Measurements from ENCODE around the gene LDLRAD4.

The LDLRAD4 gene

DNA sequence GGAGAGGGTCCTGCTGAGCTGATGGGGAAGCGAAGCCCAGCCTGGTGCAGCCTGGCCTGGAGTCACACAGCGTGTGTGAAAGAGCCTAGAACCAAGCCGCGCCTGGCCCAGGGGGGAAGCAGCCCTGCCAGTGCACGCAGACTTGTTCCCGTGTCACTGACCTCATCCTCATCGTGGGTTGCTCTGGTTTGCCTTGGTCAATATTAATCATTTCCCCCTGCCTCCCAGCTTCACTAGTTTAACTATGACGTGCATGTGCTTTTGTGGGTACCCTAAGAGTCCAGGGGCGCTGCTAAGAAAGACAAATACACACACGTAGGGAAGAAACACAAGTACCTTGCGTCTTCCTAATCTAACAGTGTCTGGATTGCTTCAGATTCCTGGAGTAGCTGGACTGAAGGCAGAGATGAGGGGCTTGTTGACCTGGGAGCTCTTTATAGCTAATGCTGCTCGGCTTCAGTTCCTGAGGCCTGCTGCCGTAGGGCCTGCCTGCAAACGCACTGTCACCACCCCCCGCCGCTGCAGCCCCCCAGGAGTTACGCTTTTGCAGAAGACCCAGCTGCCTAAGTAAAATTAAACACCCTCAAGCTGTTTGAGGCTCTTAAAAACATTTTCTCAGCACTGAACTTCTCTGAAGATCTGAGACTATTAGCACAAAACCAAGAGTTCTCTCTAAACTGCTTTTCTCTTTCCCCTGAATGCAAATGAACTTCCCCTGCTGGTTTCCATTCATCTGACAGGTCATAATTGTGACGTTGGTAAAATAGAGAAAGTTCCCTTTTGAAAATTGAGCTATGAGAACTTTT is 348.6 kb downstream of the LDLRAD4 start:
- peaks cover 0 to 9% of the 10 kb centered on the region in 2 donors for H3K4me1 ChIP-seq (ENCODE audit: control insufficient read depth in 1 of 2, insufficient read depth in 2 of 2, low read length in 2 of 2)
- H3K27ac ChIP-seq (ENCODE audit: low read depth, low read length): peak overlapping the region; percentile 15
- no peak overlapping the region for H3K4me3 ChIP-seq (ENCODE audit: low read depth in 1 of 2, low read length in 2 of 2)

DNA sequence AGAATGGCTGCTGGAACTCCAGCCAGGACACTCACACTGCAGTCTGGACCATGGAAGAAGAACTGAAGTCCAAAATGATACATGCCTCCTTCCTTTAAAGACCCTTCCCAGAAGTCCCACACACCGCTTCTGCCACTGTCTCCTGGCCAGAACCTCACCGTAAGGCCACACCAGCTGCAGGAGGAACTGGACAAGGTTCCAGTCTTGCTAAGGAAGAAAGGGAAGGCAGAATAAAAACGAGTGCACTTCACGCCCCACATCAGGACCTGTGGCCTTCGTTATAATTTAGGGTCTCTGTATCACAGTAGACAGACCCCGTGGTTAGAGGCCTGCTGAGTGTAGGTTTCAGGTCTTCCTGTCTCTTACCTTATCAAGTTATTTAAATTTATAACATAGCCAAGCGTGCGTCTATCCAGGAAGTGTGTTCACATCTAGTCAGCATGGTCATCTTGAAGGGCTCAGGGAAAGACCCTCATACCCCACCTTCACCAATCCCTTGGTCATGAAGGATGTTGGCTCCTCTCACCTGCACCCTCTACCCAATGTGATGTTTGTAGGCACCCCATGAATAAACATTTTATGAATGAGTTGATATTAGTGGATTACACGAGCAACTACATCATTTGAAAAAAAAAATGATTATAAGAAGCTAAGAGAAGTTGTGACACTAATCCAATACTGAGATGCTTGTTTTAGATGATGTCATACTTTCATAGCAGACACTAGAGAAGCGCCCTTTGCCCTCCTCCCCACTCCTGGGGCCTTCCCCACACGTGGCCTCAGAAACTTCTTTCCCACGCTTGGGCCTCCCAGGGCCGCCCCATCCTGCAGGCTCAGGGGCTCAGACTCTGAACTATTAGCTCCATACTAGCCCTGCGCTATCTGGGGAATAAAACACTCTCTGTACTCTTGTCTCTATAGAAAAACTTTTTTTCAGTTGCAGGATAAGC is 350.2 kb downstream of the LDLRAD4 start:
- no peak overlapping the region for H3K27ac ChIP-seq (ENCODE audit: low read depth, low read length)
- H3K36me3 ChIP-seq (ENCODE audit: control insufficient read depth in 1 of 2, insufficient read depth in 2 of 2, low read length in 2 of 2): no peaks in the 10 kb centered on the region
- H3K4me3 ChIP-seq (ENCODE audit: low read depth in 1 of 2, low read length in 2 of 2): no peak overlapping the region
- no peaks in the 10 kb centered on the region for H3K27me3 ChIP-seq (ENCODE audit: control insufficient read depth in 1 of 2, insufficient read depth in 2 of 2, low read length in 2 of 2)
- H3K4me1 ChIP-seq (ENCODE audit: control insufficient read depth in 1 of 2, insufficient read depth in 2 of 2, low read length in 2 of 2): peaks cover 0 to 9% of the 10 kb centered on the region in 2 donors
- no peaks in the 10 kb centered on the region for H3K9me3 ChIP-seq (ENCODE audit: control insufficient read depth in 1 of 2, low read length in 2 of 2)
- no peak overlapping the region for H3K9ac ChIP-seq (ENCODE audit: low read depth in 1 of 2, low read length in 2 of 2)

More for the DNA sequence above, 348.6 kb downstream of the LDLRAD4 start:
- Histone ChIP-seq H3K9ac (ENCODE audit: low read depth in 1 of 2, low read length in 2 of 2) (no peak overlapping the region), H3K27me3 (ENCODE audit: control insufficient read depth in 1 of 2, insufficient read depth in 2 of 2, low read length in 2 of 2) (no peaks in the 10 kb centered on the region), H3K36me3 (ENCODE audit: control insufficient read depth in 1 of 2, insufficient read depth in 2 of 2, low read length in 2 of 2) (no peaks in the 10 kb centered on the region), H3K9me3 (ENCODE audit: control insufficient read depth in 1 of 2, low read length in 2 of 2) (no peaks in the 10 kb centered on the region)

DNA sequence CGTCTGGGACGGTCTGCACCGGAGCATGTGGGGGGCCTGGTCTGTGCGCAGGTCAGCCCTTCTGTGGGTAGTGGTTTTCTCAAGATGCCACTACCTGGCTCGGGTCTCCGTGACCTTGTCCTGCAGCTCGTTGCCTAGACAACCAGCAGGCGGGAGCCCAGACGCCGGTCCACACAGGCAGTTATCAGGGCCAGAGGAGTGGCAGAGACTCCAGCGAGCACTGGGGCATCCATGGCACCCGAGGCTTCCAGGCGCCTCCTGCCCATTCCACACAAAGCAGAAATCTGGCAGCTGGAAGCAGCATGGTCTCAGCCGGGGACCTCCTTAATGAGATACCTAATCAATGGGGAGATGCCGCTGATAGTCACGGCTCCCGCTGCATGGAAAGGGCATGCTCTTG is 351.7 kb downstream of the LDLRAD4 start:
- H3K27me3 ChIP-seq (ENCODE audit: control insufficient read depth in 1 of 2, insufficient read depth in 2 of 2, low read length in 2 of 2): no peaks in the 10 kb centered on the region
- H3K4me1 ChIP-seq (ENCODE audit: control insufficient read depth in 1 of 2, insufficient read depth in 2 of 2, low read length in 2 of 2): peaks cover 0 to 9% of the 10 kb centered on the region in 2 donors
- no peaks in the 10 kb centered on the region for H3K9me3 ChIP-seq (ENCODE audit: control insufficient read depth in 1 of 2, low read length in 2 of 2)
- no peak overlapping the region for H3K27ac ChIP-seq (ENCODE audit: low read depth, low read length)
- no peak overlapping the region for H3K9ac ChIP-seq (ENCODE audit: low read depth in 1 of 2, low read length in 2 of 2)
- H3K36me3 ChIP-seq (ENCODE audit: control insufficient read depth in 1 of 2, insufficient read depth in 2 of 2, low read length in 2 of 2): no peaks in the 10 kb centered on the region
- H3K4me3 ChIP-seq (ENCODE audit: low read depth in 1 of 2, low read length in 2 of 2): no peak overlapping the region

DNA sequence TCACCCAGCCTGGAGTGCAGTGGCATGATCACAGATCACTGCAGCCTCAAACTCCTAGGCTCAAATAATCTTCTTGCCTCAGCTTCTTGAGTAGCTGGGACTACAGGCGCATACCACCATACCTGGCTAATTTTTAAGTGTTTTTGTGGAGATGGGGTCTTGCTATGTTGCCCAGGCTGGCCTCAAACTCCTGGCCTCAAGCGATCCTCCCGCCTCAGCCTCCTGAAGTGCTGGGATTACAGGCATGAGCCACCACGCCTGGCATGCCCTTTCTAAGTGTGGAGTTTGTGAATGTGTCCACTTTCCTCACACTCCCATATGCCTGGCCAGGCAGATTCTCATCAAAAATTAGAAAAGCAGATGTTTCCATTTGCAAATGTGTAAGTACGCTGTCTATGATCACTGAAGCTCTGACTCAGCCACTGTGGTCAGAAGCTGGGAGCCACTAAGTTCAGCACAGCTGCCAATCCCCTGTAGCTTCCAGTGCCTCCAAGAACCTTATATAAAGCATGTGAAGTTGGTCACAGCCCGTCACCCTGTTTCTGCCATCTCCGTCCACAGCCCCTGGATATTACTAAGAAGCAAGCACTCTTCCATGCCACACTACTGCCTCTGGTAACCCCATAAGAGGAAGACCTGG is 352.4 kb downstream of the LDLRAD4 start:
- H3K9me3 ChIP-seq (ENCODE audit: control insufficient read depth in 1 of 2, low read length in 2 of 2): no peaks in the 10 kb centered on the region
- H3K4me3 ChIP-seq (ENCODE audit: low read depth in 1 of 2, low read length in 2 of 2): no peak overlapping the region
- no peaks in the 10 kb centered on the region for H3K27me3 ChIP-seq (ENCODE audit: control insufficient read depth in 1 of 2, insufficient read depth in 2 of 2, low read length in 2 of 2)
- H3K36me3 ChIP-seq (ENCODE audit: control insufficient read depth in 1 of 2, insufficient read depth in 2 of 2, low read length in 2 of 2): no peaks in the 10 kb centered on the region
- no peak overlapping the region for H3K27ac ChIP-seq (ENCODE audit: low read depth, low read length)
- no peak overlapping the region for H3K9ac ChIP-seq (ENCODE audit: low read depth in 1 of 2, low read length in 2 of 2)
- H3K4me1 ChIP-seq (ENCODE audit: control insufficient read depth in 1 of 2, insufficient read depth in 2 of 2, low read length in 2 of 2): peaks cover 0 to 9% of the 10 kb centered on the region in 2 donors

DNA sequence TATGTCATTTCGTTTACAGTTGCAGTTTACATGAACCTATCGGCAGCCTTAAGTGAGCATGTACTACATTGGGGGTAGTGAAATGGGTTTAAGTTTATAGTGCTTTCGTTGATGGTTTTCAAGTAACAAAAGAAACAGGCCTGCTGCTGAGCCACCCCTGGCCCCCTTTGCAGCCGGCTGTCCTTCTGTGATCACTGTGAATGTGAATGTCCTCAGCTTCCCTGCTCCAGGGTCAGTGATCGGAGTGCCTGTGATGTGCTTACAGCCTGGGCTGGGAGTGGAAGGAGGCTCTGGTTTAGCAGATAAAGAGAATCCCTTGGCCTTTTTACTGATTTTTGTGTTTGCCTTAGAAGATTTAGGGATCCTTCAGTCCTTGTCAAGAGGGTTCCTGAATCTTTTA is 353.6 kb downstream of the LDLRAD4 start:
- Histone ChIP-seq H3K9ac (ENCODE audit: low read depth in 1 of 2, low read length in 2 of 2) (no peak overlapping the region), H3K4me3 (ENCODE audit: low read depth in 1 of 2, low read length in 2 of 2) (no peak overlapping the region)

DNA sequence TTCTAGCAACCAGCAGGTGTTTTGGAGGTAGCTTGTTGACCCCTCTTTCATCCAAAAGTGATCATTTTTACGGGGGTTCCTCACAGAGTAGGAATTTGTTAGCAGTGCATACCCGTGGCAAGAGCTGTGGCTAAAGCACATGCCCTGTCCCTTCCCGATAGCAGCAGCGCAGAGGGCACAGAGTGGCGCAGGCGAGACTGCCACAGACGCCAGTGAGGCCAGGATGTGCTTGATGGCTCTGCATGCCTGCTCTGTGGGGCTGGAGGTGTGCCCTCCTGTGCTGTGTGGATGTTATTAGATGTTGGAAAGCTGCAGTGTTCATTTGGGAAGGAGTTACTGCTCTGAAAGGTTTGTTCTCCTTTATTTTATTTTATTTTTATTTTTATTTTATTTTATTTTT is 354.2 kb downstream of the LDLRAD4 start:
- H3K4me1 ChIP-seq (ENCODE audit: control insufficient read depth in 1 of 2, insufficient read depth in 2 of 2, low read length in 2 of 2): peaks cover 0 to 9% of the 10 kb centered on the region in 2 donors
- no peaks in the 10 kb centered on the region for H3K36me3 ChIP-seq (ENCODE audit: control insufficient read depth in 1 of 2, insufficient read depth in 2 of 2, low read length in 2 of 2)
- H3K27ac ChIP-seq (ENCODE audit: low read depth, low read length): no peak overlapping the region
- no peak overlapping the region for H3K4me3 ChIP-seq (ENCODE audit: low read depth in 1 of 2, low read length in 2 of 2)
- no peak overlapping the region for H3K9ac ChIP-seq (ENCODE audit: low read depth in 1 of 2, low read length in 2 of 2)
- no peaks in the 10 kb centered on the region for H3K27me3 ChIP-seq (ENCODE audit: control insufficient read depth in 1 of 2, insufficient read depth in 2 of 2, low read length in 2 of 2)
- no peaks in the 10 kb centered on the region for H3K9me3 ChIP-seq (ENCODE audit: control insufficient read depth in 1 of 2, low read length in 2 of 2)

More for the DNA sequence above, 353.6 kb downstream of the LDLRAD4 start:
- Histone ChIP-seq H3K27ac (ENCODE audit: low read depth, low read length) (no peak overlapping the region), H3K4me1 (ENCODE audit: control insufficient read depth in 1 of 2, insufficient read depth in 2 of 2, low read length in 2 of 2) (peaks cover 0 to 10% of the 10 kb centered on the region in 2 donors), H3K27me3 (ENCODE audit: control insufficient read depth in 1 of 2, insufficient read depth in 2 of 2, low read length in 2 of 2) (no peaks in the 10 kb centered on the region), H3K9me3 (ENCODE audit: control insufficient read depth in 1 of 2, low read length in 2 of 2) (no peaks in the 10 kb centered on the region), H3K36me3 (ENCODE audit: control insufficient read depth in 1 of 2, insufficient read depth in 2 of 2, low read length in 2 of 2) (no peaks in the 10 kb centered on the region)

DNA sequence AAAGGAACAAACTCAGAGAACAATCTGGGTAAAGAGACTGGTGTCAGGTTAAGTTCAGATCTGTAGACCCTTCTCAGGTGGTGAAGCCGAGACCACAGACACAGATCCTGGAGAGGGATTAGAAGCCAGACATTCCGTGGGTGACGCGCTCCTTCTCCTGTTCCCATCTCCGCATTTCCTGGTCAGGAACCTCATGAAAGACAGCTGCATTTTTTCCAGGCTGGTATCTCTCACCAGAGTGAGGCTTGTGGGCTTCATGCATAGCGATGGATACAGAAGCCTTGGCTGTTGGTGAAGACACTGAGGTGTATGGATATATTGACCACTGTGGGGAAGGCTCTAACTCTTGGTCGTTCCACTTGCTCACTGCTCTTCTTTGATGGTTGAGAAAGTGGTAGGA is 355.2 kb downstream of the LDLRAD4 start:
- no peak overlapping the region for H3K4me3 ChIP-seq (ENCODE audit: low read depth in 1 of 2, low read length in 2 of 2)
- no peak overlapping the region for H3K9ac ChIP-seq (ENCODE audit: low read depth in 1 of 2, low read length in 2 of 2)
- no peaks in the 10 kb centered on the region for H3K9me3 ChIP-seq (ENCODE audit: control insufficient read depth in 1 of 2, low read length in 2 of 2)
- no peaks in the 10 kb centered on the region for H3K27me3 ChIP-seq (ENCODE audit: control insufficient read depth in 1 of 2, insufficient read depth in 2 of 2, low read length in 2 of 2)
- no peaks in the 10 kb centered on the region for H3K36me3 ChIP-seq (ENCODE audit: control insufficient read depth in 1 of 2, insufficient read depth in 2 of 2, low read length in 2 of 2)
- no peak overlapping the region for H3K27ac ChIP-seq (ENCODE audit: low read depth, low read length)
- H3K4me1 ChIP-seq (ENCODE audit: control insufficient read depth in 1 of 2, insufficient read depth in 2 of 2, low read length in 2 of 2): peaks cover 0 to 10% of the 10 kb centered on the region in 2 donors

DNA sequence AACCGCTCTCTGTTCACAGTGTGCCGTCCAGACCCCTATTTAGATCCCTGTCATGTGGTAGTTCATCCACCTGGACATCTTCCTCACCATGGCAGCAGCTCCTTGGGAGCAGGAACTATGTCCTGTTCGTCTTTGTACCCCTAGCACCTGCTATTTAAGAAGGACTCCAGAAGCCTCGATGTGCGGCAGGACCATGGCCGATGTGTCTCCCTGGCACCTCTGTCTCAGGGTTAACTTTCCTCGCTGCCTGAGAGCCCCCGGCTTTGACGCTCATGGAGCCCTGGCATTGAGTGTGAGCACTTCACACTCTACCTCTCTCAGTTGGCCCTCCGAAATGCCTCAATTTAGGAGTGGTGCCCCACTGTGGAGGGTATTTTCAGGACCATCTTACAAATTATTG is 355.8 kb downstream of the LDLRAD4 start:
- no peak overlapping the region for H3K27ac ChIP-seq (ENCODE audit: low read depth, low read length)
- no peak overlapping the region for H3K9ac ChIP-seq (ENCODE audit: low read depth in 1 of 2, low read length in 2 of 2)
- no peak overlapping the region for H3K4me3 ChIP-seq (ENCODE audit: low read depth in 1 of 2, low read length in 2 of 2)
- no peaks in the 10 kb centered on the region for H3K9me3 ChIP-seq (ENCODE audit: control insufficient read depth in 1 of 2, low read length in 2 of 2)
- peaks cover 0 to 10% of the 10 kb centered on the region in 2 donors for H3K4me1 ChIP-seq (ENCODE audit: control insufficient read depth in 1 of 2, insufficient read depth in 2 of 2, low read length in 2 of 2)
- no peaks in the 10 kb centered on the region for H3K27me3 ChIP-seq (ENCODE audit: control insufficient read depth in 1 of 2, insufficient read depth in 2 of 2, low read length in 2 of 2)
- H3K36me3 ChIP-seq (ENCODE audit: control insufficient read depth in 1 of 2, insufficient read depth in 2 of 2, low read length in 2 of 2): no peaks in the 10 kb centered on the region

DNA sequence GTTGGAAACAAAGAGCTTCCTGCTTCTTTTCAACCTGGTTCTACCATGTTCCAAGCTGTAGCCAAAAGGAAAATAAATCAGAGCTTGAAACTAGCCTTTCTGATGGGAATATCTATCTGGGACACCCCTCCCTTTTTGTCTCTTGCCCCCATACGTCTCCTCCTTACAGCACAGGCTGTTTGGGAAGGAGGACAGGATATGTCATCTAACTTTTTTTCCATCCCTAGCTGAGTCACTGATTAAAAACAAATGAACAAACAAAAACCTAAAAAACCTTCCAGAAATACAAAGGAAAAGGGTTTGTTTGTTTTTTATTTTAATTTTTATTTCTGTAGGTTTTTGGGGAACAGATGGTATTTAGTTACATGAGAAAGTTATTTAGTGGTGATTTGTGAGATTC is 356.2 kb downstream of the LDLRAD4 start:
- H3K9me3 ChIP-seq (ENCODE audit: control insufficient read depth in 1 of 2, low read length in 2 of 2): no peaks in the 10 kb centered on the region
- H3K4me1 ChIP-seq (ENCODE audit: control insufficient read depth in 1 of 2, insufficient read depth in 2 of 2, low read length in 2 of 2): peaks cover 0 to 10% of the 10 kb centered on the region in 2 donors
- H3K36me3 ChIP-seq (ENCODE audit: control insufficient read depth in 1 of 2, insufficient read depth in 2 of 2, low read length in 2 of 2): no peaks in the 10 kb centered on the region
- no peaks in the 10 kb centered on the region for H3K27me3 ChIP-seq (ENCODE audit: control insufficient read depth in 1 of 2, insufficient read depth in 2 of 2, low read length in 2 of 2)
- no peak overlapping the region for H3K27ac ChIP-seq (ENCODE audit: low read depth, low read length)
- H3K9ac ChIP-seq (ENCODE audit: low read depth in 1 of 2, low read length in 2 of 2): no peak overlapping the region
- H3K4me3 ChIP-seq (ENCODE audit: low read depth in 1 of 2, low read length in 2 of 2): no peak overlapping the region

DNA sequence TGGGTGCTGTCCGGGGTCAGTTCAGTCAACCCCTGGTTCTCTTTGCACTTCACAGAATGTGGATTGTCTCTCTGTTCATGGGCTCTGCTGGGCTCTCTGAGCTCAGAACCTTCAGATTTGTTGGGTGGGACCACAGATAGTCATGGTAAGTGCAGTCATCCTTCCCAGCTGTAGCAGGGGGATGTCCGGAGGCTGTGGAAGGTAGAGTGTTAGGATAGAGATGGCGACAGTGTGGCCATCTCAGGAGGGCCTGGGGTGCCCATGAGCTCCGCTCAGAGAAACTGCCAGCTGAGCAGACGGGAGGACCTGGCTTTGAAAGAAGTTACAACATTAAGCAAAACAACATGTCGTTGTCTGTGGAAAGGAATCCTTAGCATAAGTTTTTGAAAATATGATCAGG is 358.0 kb downstream of the LDLRAD4 start:
- Histone ChIP-seq H3K4me1 (ENCODE audit: control insufficient read depth in 1 of 2, insufficient read depth in 2 of 2, low read length in 2 of 2) (peaks cover 0 to 10% of the 10 kb centered on the region in 2 donors), H3K36me3 (ENCODE audit: control insufficient read depth in 1 of 2, insufficient read depth in 2 of 2, low read length in 2 of 2) (no peaks in the 10 kb centered on the region), H3K27me3 (ENCODE audit: control insufficient read depth in 1 of 2, insufficient read depth in 2 of 2, low read length in 2 of 2) (no peaks in the 10 kb centered on the region), H3K9me3 (ENCODE audit: control insufficient read depth in 1 of 2, low read length in 2 of 2) (no peaks in the 10 kb centered on the region), H3K4me3 (ENCODE audit: low read depth in 1 of 2, low read length in 2 of 2) (no peak overlapping the region), H3K9ac (ENCODE audit: low read depth in 1 of 2, low read length in 2 of 2) (no peak overlapping the region), H3K27ac (ENCODE audit: low read depth, low read length) (no peak overlapping the region)

Measured in duodenal mucosa (tissue), 2 donors.